Caco-2 (cell line): ENCODE results near the gene LIG1. TPM values are rescaled to one million over a fixed set of nuclear protein-coding genes. Genes with fewer than 3 reads are reported as not detected.

ENCODE experiments used
- BruUV-seq: library from RNA; stranded (reverse); fragments of 400-500 nt; replicated peaks from 2 replicates; lab custom pipeline; 2021; lab: Mats Ljungman, UMichigan
- CTCF ChIA-PET: fragments of 300-600 bp; sonication (Branson Sonifier 250); formaldehyde crosslinking; loops from one replicate; lab custom pipeline; 2022; ENCODE audit warnings: antibody characterized with exemption; lab: Charles Lee
- POLR2A ChIA-PET: fragments of 300-600 bp; sonication (Branson Sonifier 250); formaldehyde crosslinking; loops from one replicate; lab custom pipeline; 2022; ENCODE audit warnings: antibody characterized with exemption; lab: Charles Lee
- DNase-seq, 2 experiments: peaks; one replicate each; pipeline versions ENCODE4 v3.0.0 to v3.0.0-alpha.2; 2020 to 2022
- H3K27me3 ChIP-seq: replicated peaks from 2 replicates; pipeline ENCODE4 v1.6.0; 2011; ENCODE audit warnings: low read length; ENCODE audit not compliant: control insufficient read depth, insufficient read depth
- H3K36me3 ChIP-seq: 2 replicates; pipeline ENCODE4 v1.5.1; 2011; ENCODE audit warnings: low read length; ENCODE audit not compliant: control insufficient read depth, insufficient read depth
- H3K4me1 ChIP-seq: fragments of 250-450 bp; sonication (Bioruptor Pico); 2 replicates; pipeline ENCODE4 v1.5.1; 2020; ENCODE audit warnings: mild to moderate bottlenecking
- H3K4me3 ChIP-seq: 2 replicates; pipeline ENCODE4 v1.5.1; 2011; ENCODE audit warnings: low read depth, mild to moderate bottlenecking, control low read depth, low read length
- H3K9me3 ChIP-seq: fragments of 250-450 bp; sonication (Bioruptor Pico); 2 replicates; pipeline ENCODE4 v1.5.1; 2020; ENCODE audit warnings: mild to moderate bottlenecking, moderate library complexity
- H3K27ac Mint-ChIP-seq: one replicate; pipeline ENCODE4 v1.8.0; 2022; ENCODE audit warnings: mixed read lengths; ENCODE audit not compliant: unreplicated experiment
- H3K27me3 Mint-ChIP-seq: one replicate; pipeline ENCODE4 v1.8.0; 2022; ENCODE audit warnings: mixed read lengths; ENCODE audit not compliant: insufficient read depth, unreplicated experiment
- H3K36me3 Mint-ChIP-seq: one replicate; pipeline ENCODE4 v1.8.0; 2022; ENCODE audit warnings: mild to moderate bottlenecking, mixed read lengths; ENCODE audit not compliant: insufficient read depth, unreplicated experiment
- H3K4me1 Mint-ChIP-seq: one replicate; pipeline ENCODE4 v1.8.0; 2022; ENCODE audit warnings: low read depth, mixed read lengths; ENCODE audit not compliant: unreplicated experiment
- H3K4me3 Mint-ChIP-seq: one replicate; pipeline ENCODE4 v1.8.0; 2022; ENCODE audit warnings: mild to moderate bottlenecking, moderate library complexity, mixed read lengths; ENCODE audit not compliant: unreplicated experiment
- H3K9me3 Mint-ChIP-seq: one replicate; pipeline ENCODE4 v1.8.0; 2022; ENCODE audit warnings: mixed read lengths; ENCODE audit not compliant: unreplicated experiment
- CTCF ChIP-seq, 2 experiments: fragments of 200-600 bp in 1 of 2; IDR thresholded peaks; 1 replicate in 1 of 2; 2 replicates in 1 of 2; pipeline versions ENCODE4 v1.5.1 to v1.8.0; 2011 to 2022; ENCODE audit warnings: antibody characterized with exemption in 1 of 2, control low read depth in 1 of 2, inconsistent platforms in 1 of 2, low read depth in 1 of 2, low read length in 1 of 2, mild to moderate bottlenecking in 1 of 2, moderate library complexity in 1 of 2; ENCODE audit not compliant: insufficient read depth in 1 of 2, severe bottlenecking in 1 of 2, unreplicated experiment in 1 of 2
- intact Hi-C: fragments of 100-400 bp; cut with micrococcal nuclease; formaldehyde crosslinking; loops from one replicate; pipeline ENCODE4 v1.10.0; 2022; ENCODE audit not compliant: unreplicated experiment
- total RNA-seq: library from RNA; stranded (reverse); gene quantifications from 2 replicates; pipeline ENCODE4 v1.2.3, GENCODE V29; 2022

LIG1 gene
- total RNA-seq, 1 experiment from 2014 or later, result 78.7 TPM

DNA sequence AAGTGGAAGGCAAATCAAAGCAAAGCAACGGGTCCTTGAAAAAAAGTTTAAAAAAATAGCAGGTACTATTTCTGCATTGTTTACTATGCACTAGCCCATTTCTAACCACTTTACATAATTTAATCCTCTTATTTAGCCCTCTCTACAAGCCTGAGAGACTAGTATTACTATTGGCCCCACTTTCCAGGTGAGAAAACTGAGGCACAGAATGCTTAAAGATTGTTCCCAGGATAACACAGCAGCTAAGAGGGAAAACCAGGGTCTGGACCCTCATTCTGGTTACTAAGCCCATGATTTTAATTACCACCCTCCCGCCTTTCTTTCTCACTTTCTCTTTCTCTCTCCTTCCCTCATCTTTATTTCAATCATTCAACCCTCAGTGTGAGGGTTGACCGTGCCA, 6.1 kb upstream of the LIG1 start:
- intact Hi-C loops, result no loop called here
- DNase-seq, result no peak
- ChIA-PET POLR2A (no interaction called here), CTCF (no interaction called here)
- Mint-ChIP-seq H3K27me3 (no peaks in the 10 kb centered on the region), H3K4me1 (peaks cover 4% of the 10 kb centered on the region), H3K9me3 (peaks cover 4% of the 10 kb centered on the region), H3K36me3 (peaks cover 21% of the 10 kb centered on the region), H3K4me3 (no peak overlapping the region), H3K27ac (no peak overlapping the region)
- H3K4me1 ChIP-seq, result no peaks in the 10 kb centered on the region
- no TSS peak for BruUV-seq
- no peaks in the 10 kb centered on the region for H3K27me3 ChIP-seq
- no peak for TF ChIP-seq CTCF (IDR thresholded peaks at IDR 0.05; ENCODE audit: insufficient read depth in 1 of 2, low read depth in 1 of 2, low read length in 1 of 2, severe bottlenecking in 1 of 2, unreplicated experiment in 1 of 2)
- H3K9me3 ChIP-seq, result peaks cover 2% of the 10 kb centered on the region
- H3K4me3 ChIP-seq, result no peak overlapping the region
- H3K36me3 ChIP-seq, result peaks cover 4% of the 10 kb centered on the region

- Histone ChIP-seq H3K36me3 (peaks cover 4% of the 10 kb centered on the region), H3K4me3 (no peak overlapping the region), H3K9me3 (no peaks in the 10 kb centered on the region), H3K4me1 (no peaks in the 10 kb centered on the region), H3K27me3 (no peaks in the 10 kb centered on the region)
- H3K27me3 Mint-ChIP-seq, result no peaks in the 10 kb centered on the region
- no peaks in the 10 kb centered on the region for H3K9me3 Mint-ChIP-seq
- ChIA-PET CTCF (no interaction called here), POLR2A (no interaction called here)
- no TSS peak for BruUV-seq
- no peak for DNase-seq
- peaks cover 27% of the 10 kb centered on the region for H3K36me3 Mint-ChIP-seq
- peaks cover 8% of the 10 kb centered on the region for H3K4me1 Mint-ChIP-seq
- H3K27ac Mint-ChIP-seq, result no peak overlapping the region
- intact Hi-C loops, result no loop called here
- no peak for TF ChIP-seq CTCF (IDR thresholded peaks at IDR 0.05; ENCODE audit: insufficient read depth in 1 of 2, low read depth in 1 of 2, low read length in 1 of 2, severe bottlenecking in 1 of 2, unreplicated experiment in 1 of 2)
- no peak overlapping the region for H3K4me3 Mint-ChIP-seq
Measured at GRCh38 chr19:48175578-48175977, 5.4 kb upstream of the LIG1 start.

DNA sequence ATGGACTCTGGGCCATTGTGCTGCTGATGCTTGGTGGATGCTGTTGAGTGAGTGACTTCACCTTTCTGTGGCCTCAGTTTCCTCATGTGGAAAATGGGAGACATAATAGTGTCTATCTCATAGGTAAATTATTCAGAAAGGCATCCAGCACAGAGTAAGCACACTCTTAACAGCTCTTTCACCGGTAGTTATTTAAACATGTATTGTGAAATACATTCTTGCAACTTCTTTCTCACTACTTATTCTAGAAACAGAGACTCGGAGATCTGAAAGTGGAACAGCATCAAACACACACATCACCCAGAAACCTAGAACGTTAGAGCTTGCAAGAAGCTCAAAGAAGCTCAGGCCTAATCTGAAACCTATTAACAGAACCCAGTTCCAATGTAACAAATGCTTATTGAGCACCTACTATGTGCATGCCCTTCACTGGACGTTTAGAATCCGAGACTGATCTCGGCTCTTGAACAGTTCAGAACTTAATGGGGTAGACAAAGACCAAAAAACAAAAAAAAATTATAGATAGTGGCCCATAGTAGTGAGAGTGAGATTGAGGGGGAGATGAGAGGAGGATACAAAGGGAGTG, 4.4 kb upstream of the LIG1 start:
- Mint-ChIP-seq H3K9me3 (no peaks in the 10 kb centered on the region), H3K36me3 (peaks cover 21% of the 10 kb centered on the region), H3K27me3 (no peaks in the 10 kb centered on the region), H3K4me3 (no peak overlapping the region), H3K4me1 (peaks cover 8% of the 10 kb centered on the region), H3K27ac (no peak overlapping the region)
- TF ChIP-seq CTCF (IDR thresholded peaks at IDR 0.05; ENCODE audit: insufficient read depth in 1 of 2, low read depth in 1 of 2, low read length in 1 of 2, severe bottlenecking in 1 of 2, unreplicated experiment in 1 of 2), result no peak
- TSS peak; percentile 3 for BruUV-seq
- Histone ChIP-seq H3K4me3 (no peak overlapping the region), H3K4me1 (no peaks in the 10 kb centered on the region), H3K9me3 (no peaks in the 10 kb centered on the region), H3K36me3 (peaks cover 4% of the 10 kb centered on the region), H3K27me3 (no peaks in the 10 kb centered on the region)
- ChIA-PET CTCF (no interaction called here), POLR2A (no interaction called here)
- intact Hi-C loops, result loop anchor here (5.0 kb wide), 1 partner anchor 88 kb away; no protein-coding TSS in a partner anchor
- no peak for DNase-seq
